HG03565 (cell line): ENCODE results near the gene SIK3.

Experiments
- ATAC-seq: cut with Tn5 transposase; IDR thresholded peaks from one replicate; pipeline ENCODE4 v1.9.1; 2021; ENCODE audit warnings: mild to moderate bottlenecking, moderate library complexity; ENCODE audit not compliant: unreplicated experiment

Gene SIK3

DNA sequence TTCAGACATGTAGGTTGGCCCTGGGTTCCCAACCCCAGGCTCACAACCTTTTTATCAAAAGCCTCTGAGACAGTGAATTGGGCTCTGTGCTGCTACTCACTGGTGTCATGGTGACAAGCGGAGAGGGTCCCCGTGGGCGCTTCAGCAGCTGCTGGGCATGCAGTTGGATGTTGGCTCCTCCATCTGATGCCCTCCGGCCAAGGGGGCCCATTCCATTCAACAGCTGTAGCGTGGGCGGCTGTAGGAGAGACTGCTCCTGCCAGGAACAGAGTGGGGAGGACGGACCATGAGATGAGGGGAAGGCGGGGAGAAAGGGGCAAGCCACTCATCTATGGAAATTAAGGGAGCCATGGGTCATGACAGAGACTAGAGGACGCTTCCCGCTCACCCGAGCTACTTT is 224.8 kb downstream of the SIK3 start:
- no peak for ATAC-seq

DNA sequence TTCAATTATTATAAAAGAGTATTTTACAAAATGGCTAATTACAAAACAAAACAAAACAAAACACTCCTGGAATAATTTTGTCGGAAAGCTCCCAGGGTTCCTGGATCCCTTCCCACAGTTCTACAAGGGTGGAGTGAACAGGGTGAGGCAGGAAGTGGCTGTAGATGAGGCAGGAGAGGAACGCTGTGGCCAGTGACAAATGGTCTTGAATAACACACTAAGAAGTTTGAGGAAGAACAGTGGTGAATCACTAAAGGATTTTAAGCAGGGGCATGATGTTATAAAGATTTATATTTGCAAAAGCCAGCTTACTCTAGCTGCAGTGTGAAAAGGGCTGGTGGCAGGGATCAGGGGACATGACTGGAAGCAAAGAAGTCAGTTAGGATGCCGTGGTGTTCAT is 227.0 kb downstream of the SIK3 start:
- ATAC-seq, result no peak

DNA sequence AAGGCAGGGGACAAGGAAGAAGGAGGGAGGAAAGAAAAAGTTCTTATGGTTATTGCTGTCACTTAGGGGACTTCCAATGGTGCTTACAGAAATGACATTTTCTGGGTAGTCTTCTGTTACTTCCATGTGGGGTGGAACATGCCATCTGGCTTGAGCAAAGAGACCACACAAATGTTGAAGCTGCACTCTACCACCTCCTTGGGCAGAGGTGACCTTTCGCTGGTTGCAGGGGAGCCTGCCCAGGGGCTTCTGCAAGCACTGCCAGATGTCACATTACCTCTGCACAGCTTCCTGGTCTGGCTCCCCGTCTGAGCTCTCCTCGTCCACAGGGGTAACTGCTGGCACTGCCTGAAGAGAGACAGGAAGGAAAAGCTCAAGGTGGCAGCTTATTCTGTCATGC is 228.2 kb downstream of the SIK3 start:
- no peak for ATAC-seq

DNA sequence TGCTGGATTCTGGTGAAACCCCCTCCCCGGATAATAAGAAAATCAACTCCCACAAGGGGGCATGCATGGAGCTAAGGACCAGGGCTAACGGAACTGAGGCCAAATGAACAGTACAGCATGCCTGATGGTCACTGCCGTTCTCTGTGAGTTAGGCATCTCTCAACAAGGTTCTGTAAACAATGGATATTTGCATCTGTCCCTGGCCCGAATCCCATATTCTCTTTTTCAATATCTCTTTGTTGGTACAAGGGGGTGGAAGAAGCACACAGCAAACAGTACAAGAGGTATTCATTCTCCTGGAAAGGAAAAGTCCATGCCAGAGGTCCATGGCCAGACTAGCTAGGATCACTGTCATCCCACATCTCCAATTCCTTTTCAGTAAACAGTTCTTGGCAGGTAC is 228.6 kb downstream of the SIK3 start:
- ATAC-seq, result no peak

DNA sequence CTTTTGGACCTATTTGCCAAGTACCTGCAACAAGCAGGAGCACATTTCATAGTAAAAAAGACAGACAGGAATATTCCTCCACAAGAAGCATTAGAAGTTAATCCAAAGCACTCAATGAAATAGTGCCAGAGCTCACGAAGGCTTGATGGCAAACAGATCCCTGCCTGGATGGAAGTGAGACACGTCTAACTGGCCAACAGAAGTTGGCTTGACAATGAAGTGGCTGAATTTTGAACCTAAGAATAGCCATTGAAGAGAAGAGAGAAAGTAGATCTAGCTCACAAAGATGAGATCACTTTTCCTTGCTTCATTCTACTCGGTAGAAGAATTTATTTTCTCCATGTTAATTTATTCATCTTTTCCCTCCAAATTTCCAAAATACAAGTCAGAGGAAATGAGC is 230.2 kb downstream of the SIK3 start:
- ATAC-seq, result no peak

DNA sequence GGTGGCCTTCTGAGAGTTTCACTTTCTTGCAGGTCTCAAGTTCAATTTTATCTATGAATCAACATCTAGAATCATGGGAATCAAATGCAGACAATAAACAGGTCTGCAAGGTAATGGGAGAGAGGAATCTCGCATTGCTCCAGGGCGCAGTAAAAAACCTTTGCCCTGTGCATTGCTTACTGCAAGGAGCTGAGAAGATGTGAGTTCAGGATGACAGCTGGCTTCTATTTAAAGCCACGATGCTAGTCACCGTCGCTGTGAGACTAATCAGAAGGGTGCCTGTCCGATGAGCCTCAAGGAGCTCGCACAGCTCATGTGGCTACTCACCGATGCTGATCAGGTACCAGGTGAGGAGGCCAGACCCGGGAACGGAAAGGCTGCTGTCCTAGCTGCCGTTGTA is 230.6 kb downstream of the SIK3 start:
- no peak for ATAC-seq

DNA sequence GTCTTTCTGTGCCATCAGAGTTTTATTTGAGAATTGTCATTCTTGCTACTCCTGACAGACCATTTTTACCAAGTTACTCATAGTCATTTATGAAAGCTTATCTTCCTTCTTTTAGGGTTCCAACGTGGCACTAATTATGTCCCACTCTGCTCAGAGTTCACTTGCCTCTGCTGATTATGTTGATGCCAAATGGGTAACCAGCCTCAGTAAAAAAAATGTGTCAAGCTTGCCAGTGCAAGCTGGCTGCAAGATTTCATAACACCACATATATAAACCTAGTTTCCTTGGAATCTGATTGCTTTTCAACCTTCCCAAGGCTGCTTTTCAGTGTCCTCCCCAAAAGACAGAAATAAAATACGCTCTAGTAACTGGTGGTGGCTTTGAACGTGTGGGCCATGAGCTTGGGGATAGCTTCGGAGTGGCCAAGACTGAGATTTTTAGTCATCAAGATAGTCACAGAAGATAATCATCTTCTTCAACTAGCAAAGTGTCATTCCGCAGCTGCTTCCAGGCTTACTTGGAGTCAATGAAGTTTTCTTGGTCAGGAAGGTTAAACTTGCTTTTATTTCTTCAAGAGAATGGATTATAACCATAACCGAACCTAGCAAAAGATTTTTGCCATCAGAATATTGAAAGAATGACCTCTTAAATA is 231.3 kb downstream of the SIK3 start:
- no peak for ATAC-seq

DNA sequence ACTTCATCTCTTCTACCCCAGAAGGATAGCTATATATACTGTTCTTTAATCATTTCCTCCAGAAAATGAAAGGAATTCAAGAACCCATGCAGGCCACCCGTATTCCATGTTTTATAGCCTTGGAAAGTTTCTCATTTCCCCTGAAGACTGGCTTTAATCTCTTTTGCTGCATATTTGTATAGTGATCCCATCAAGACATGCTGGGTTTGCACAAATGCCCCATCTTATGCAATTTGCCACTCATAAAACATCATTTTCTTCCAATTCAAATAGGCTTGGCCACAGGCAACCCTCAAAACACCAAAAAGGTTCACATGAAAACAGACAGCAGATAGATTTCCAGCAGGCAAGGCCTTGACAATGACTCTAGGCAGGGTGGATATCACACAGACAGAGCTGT is 232.5 kb downstream of the SIK3 start:
- no peak for ATAC-seq

DNA sequence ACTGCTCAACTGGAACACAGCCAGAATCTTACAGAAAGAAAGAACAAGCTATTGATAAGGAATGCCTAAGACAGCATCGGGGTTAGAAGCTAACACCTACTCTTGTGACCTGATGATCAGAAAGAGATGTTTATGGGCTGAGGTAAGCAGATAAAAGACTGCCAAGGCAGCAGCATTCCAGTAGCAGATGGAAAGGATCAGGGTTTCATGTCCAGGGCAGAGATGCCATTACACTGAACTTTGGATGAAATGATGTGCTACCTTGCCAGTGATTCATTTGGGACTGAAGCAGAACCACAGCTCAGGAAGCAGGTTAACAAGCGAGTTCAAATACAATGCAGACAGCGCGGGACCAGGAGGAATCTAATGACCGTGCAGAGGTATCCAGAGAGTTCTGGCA is 233.7 kb downstream of the SIK3 start:
- no peak for ATAC-seq

DNA sequence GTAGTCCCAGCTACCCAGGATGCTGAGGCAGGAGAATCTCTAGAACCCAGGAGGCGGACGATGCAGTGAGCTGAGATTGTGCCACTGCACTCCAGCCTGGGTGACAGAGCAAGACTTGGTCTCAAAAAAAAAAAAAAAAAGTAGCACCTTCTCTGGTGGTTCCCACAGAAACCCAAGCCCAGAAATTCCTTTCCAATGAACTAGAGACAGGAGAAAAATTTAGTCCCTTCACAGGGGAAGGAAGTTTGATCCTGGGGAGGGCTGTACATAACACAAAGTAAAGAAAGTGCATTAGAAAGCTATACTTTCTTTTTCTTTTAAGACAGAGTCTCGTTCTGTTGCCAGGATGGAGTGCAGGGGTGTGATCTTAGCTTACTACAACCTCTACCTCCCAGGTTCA is 235.3 kb downstream of the SIK3 start:
- no peak for ATAC-seq

DNA sequence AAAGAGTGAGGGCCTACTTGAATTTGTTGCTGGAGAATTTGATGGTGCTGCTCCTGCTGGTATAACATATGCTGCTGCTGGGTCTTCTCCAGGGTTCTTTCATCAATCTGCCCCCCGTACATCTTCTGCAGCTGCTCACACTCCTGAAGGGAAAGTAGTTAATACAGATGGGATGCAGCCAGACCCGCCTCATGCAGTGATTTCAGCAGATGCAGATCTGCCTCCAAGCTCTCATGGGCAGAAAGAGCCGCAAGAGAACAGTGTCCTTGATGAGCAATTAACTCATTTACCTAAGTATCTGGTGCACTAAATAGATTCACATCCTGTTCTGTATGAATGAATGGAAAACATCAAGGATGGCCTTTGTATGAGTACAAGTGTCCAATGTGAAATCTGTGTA is 236.0 kb downstream of the SIK3 start:
- no peak for ATAC-seq

DNA sequence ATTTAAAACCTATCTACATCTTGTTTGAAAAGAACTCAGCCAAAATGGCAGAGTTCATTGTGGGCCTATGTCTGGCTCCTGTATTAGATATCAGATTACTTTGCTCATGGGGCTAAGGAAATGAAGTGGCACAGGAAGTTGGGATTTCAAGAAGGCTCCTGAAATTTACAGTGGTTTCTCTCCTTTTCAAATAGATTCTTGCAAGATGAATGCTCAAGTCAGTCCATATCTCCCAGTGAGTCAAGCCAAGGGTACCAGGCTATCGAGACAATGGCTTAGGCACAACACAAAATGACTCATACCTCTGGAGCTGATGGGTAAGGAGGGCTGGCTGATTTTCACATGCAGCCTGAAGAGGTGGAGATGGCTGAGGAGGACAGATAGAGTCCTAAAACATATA is 236.7 kb downstream of the SIK3 start:
- ATAC-seq, result no peak

DNA sequence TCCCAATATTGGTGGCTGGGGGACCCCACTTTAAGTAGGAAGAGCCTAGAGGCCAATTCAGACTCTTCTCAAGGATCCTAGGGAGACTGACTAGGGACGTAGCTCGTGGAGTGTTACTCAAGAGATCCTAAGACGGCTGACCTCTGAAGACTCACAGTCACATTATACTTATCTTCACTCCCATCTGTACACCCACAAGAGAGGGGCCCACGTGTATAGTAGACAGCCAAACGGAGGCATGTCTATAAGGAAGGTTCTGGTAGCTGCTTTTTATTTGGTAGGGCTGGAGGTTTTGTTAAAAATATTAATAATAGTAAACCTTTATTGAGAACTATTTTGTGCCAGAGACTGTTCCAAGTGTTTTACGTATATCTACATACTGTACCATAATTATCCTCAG is 237.9 kb downstream of the SIK3 start:
- ATAC-seq, result no peak

DNA sequence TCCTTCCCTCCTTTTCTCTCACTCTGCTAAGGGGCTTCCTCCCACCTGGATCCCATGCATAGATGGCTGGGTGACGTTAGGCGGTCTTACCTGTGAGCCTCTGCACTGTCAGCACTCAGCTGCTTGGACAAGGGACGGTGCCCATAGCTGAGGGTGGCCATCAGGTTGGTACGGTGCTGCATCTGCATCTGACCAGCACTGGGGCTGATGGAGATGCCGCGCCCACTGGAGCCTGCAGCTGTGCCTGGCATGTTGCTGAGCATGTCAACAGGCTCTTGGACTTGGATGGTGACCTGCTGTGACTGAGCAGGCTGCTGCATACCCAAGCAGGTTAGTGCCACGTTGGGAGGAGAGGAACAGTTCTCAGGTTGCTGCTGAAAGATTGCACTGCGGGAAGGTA is 239.1 kb downstream of the SIK3 start:
- no peak for ATAC-seq

DNA sequence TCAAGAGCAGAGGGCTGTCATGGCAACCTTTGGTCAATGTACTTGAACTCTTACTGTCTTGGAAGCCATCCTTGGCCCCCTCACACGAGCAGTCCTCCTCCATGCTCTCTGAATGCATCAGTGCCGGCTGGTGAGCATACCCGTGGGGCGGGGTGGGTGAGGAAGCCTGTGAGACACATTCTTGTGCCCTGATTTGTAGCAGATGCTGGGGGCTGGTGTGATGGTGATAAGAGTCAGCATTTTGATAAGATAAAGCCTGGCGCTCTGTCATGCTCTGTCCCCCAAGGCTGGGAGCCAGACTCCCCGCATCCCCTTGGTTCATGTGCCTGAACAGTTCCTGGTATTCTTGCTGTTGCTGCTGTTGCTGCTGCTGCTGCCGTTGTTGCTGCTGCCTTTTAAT is 240.3 kb downstream of the SIK3 start:
- ATAC-seq, result no peak

DNA sequence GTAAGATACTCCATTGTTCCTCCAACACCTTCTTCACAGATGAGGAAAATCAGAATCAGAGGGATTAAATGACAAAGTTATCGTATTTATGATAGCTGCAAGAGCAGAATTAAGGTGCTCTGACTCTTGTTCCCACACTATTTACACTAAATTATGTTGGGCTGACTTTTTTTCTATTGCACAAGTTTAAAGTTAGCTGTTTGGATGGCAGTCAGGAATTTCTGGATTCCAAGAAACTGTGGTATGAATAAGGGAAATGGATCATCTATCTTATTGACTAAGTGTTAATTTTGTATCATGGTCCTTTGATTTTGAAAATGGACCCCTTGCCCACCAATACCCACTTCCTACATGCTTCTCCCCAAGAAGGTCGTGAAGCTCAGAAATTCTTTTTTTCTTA is 240.9 kb downstream of the SIK3 start:
- ATAC-seq, result no peak

DNA sequence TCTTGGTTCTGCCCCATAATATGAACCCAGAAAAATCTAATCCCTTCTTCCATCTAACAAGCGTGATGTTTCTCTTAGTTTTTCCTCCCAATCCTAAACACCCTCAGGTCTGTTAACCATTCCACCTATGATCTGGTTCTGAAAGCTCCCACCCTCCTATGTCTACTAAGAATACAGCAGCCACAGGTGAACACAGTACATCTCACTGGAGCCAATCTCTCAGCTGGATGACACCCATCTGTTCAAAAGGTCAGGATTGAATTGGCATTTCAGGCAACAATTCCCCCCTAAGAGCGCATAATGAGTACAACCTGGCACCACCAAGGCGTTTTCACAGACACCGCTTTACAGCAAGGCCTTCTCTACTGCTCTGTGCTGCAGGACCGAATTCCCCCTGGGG is 241.8 kb downstream of the SIK3 start:
- no peak for ATAC-seq

DNA sequence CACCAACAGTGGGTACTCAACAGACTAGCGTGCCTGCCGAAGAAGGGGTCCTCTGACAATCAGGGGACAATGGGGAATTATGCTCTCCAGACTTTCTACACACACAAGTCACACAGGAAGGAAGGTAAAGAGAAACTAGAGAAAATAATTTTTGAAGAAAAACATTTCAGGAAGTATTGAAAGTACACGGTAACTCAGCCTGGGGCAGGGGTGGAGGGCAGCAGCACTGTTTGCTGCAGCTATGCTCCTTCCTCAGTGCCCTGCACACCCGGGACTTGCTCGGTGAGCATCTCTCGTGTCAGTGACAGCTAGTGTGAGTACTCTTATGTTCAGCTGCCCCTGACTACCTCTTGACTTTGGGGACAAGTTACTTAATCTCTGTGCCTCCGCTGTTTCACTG is 242.8 kb downstream of the SIK3 start:
- ATAC-seq, result no peak

DNA sequence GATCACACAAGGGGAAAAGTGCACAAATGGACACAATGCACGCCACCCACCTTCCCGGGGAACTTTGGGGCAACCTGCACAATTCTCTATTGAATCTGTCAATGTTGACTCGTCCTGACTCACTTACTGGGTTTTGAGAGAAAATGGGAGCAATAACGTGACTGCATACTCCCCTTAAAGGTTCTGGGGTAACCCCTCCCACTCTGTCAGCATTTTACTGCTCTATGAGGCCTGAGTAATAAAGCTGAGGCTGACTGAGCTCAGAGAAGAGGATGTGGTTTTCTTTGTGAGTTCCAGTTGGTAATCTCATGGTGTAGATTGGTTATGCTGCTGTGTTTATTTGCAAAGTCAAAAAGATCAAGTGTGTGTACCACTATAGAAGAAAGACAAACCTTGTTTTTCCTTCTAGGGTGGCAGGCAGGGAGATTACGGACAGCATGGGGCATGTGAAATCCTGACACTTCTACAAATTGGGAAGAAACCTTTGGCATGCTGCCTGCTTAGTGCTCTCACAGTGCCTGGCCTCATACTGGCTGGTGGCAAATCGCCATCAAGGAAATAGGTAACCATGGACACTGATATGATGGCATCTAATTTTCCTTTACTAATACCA is 244.7 kb downstream of the SIK3 start:
- ATAC-seq, result peak; percentile 91

DNA sequence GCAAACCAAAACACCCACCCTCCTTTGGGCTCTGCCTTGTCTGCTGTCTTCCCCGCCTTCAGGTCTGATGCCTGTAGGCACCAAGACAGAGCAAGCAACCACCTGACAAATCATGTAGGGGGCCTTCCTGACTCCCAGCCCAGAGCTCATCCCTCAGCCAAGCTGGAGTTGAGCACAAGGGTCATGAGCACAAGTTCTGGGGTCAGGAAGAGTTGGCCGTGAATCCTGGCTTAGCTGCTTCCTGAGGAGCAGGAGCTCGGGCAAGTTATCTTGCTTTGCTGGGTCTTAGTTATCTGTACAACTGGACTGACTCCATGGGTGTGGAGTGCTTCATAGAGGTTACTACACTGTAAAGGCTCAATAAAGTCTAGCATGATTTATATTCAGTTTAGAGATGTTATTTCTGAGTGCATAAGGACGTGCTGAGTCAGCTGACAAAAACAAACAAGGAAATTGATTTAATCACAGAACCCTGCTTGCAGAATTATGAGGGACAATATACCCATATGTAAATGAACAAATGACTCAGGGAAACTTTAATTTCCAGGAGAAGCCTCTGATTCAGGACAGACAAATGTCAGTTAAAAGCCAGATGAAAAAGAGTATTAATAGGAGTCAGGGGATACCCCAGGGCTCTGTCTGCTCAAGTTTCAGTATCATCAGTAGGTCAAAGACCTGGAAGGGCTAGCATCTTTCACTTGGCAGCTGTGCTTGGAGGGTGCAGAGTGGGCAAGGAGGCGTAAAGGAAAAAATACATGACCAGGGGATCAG is 245.8 kb downstream of the SIK3 start:
- ATAC-seq, result no peak

DNA sequence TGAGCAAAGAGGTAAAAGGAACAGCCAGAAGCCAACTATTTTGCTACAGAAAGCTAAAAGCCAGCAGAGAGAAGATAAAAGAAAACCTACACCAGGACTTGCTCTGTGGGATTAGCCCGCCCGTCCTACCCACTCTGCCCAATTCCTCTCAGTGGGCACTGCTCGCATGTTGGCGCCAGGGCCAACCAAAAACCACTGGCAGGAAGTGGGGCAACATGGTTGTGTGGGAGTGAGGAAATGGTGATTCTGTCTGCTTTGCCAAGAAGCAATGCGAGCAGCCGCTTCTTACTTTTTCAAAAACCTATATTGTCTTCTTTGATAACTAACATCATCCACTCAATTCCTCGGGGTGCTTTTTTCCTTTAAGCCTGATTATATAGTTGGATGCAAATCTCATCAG is 246.6 kb downstream of the SIK3 start:
- no peak for ATAC-seq

DNA sequence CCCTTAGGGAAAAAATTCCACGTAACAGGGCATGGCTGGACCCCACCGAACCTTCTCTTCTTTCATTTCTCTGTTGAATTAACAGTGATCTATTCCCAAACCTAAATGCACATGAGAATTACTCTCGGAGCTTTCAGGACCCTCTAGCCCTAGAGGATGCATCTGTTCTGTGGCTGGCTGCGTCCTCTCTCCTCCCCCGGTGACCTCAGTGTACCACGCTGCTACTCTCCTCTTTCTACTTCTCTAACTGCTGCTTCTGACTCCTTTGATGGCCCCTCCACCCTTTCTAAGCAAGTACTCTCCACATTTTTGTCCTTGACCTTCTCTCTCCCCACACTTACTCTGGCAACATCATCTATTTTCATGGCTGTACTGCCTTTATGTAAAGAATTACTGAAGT is 248.7 kb downstream of the SIK3 start:
- no peak for ATAC-seq
